ENCODE data around the gene VPREB3. TPM values are rescaled to one million over a fixed set of nuclear protein-coding genes. Genes with fewer than 3 reads are reported as not detected.
A peak's percentile ranks its signal among the peaks of the same experiment; 100 is the strongest.

VPREB3 gene
- polyA plus RNA-seq, 3 donors = 0.88 to 1.0 (median 1.0) TPM

DNA sequence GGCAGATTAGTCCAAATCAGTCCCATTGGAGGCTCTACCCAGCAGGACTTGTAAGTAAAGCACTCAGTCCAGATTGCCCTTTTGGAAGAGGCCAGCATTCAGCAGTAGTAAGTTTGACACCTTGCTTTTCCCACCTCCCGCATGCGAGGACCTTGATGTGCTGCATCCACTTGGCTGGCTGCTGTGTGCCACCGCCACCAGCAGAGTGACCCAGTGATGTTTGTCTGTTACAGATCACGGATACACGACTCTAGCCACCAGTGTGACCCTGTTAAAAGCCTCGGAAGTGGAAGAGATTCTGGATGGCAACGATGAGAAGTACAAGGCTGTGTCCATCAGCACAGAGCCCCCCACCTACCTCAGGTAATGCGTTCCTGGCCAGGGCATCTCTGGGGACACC is 39.1 kb upstream of the VPREB3 start:
- no peaks in the 10 kb centered on the region for H3K27me3 ChIP-seq (ENCODE audit: control insufficient read depth in 2 of 2, insufficient read depth in 2 of 2, low read length in 2 of 2)
- no peak overlapping the region for H3K9ac ChIP-seq (ENCODE audit: insufficient read depth, low read length, poor library complexity, severe bottlenecking)
- H3K79me2 ChIP-seq (ENCODE audit: insufficient read depth, low read length) = peaks cover 40% of the 10 kb centered on the region
- Mint-ChIP-seq H3K4me3 (no peak overlapping the region), H3K4me1 (peaks cover 4% of the 10 kb centered on the region), H3K27ac (peak overlapping the region in 1 of 7 donors; percentile 14), H3K27me3 (ENCODE audit: low read depth in 3 of 3) (no peaks in the 10 kb centered on the region), H3K36me3 (peaks cover 49 to 76% of the 10 kb centered on the region in 2 donors), H3K9me3 (peaks cover 0 to 3% (median 0%) of the 10 kb centered on the region in 7 donors)
- no peak overlapping the region for H3K4me3 ChIP-seq (replicated peaks in 1 of 3; ENCODE audit: low read depth in 2 of 3, low read length in 3 of 3)
- TF ChIP-seq CTCF (IDR thresholded peaks at IDR 0.05) = no peak
- intact Hi-C loops (cut with micrococcal nuclease) = no loop called here
- H3K9me3 ChIP-seq (replicated peaks in 1 of 2; ENCODE audit: control insufficient read depth in 1 of 2, insufficient read depth in 1 of 2, low read length in 2 of 2) = no peaks in the 10 kb centered on the region
- no peak overlapping the region for H3K27ac ChIP-seq (ENCODE audit: low read depth in 1 of 2, low read length in 2 of 2)
- peaks cover 0 to 3% of the 10 kb centered on the region in 2 donors for H3K4me1 ChIP-seq (ENCODE audit: control insufficient read depth in 1 of 2, insufficient read depth in 2 of 2, low read length in 2 of 2)
- no peak overlapping the region for H2AFZ ChIP-seq (ENCODE audit: insufficient read depth, low read depth, low read length, poor library complexity, severe bottlenecking)
- peaks cover 46 to 78% of the 10 kb centered on the region in 2 donors for H3K36me3 ChIP-seq (replicated peaks in 1 of 2; ENCODE audit: control insufficient read depth in 1 of 2, insufficient read depth in 2 of 2, low read length in 2 of 2)
- no peak for DNase-seq
- H4K20me1 ChIP-seq (ENCODE audit: insufficient read depth, low read length) = peaks cover 43% of the 10 kb centered on the region
- 96% methylated on average over 4 of the region's 8 CpGs for WGBS (ENCODE audit: insufficient coverage)
- no peak overlapping the region for H3K4me2 ChIP-seq (replicated peaks; ENCODE audit: extremely low read depth, low read length, poor library complexity, severe bottlenecking)

DNA sequence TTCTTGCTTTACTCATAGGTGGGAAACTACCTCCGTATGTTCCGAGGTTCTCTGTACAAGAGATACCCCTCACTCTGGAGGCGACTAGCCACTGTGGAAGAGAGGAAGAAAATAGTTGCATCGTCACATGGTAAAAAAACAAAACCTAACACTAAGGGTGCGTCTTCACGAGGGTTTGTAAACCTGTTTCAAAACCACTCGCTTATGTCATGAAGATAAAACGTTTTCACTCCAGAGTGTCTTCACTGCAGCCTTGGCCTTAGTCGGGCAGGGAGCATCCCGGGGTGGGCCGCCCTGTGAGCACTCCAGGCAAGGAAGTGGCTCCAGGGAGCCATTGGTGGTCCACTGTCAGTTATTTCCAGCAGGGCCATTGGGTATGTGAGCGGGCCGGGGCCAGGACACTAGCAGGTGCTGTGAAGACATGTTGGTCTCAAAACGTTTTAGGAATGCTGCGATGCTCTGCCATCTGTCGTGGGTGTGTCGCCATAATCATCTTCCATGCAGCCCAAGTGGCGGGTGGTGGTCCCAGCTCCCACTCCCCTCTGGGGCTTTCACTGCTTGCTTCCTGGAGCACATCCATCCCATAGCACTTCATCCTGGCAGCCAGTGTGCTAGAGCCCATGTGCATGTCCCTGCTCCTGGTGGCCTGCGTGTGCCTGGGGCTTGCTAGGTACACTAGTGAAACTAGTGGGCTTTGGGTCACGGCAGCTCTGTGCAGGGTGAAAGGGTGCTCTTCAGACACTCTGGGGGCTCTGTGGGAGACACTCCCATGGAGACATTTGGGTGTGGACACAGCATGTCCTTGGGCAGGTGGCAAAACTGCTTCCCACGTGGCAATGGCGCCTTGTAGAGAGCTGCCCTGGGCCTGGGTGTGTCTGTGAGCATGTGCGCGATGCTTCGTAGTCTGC is 37.8 kb upstream of the VPREB3 start:
- no peak overlapping the region for H3K27ac ChIP-seq (ENCODE audit: low read depth in 1 of 2, low read length in 2 of 2)
- Mint-ChIP-seq H3K27me3 (ENCODE audit: low read depth in 3 of 3) (no peaks in the 10 kb centered on the region), H3K36me3 (peaks cover 43 to 65% of the 10 kb centered on the region in 2 donors), H3K4me3 (no peak overlapping the region), H3K4me1 (peaks cover 12% of the 10 kb centered on the region), H3K27ac (peak overlapping the region in 1 of 7 donors; percentile 33), H3K9me3 (peaks cover 0 to 3% (median 0%) of the 10 kb centered on the region in 7 donors)
- intact Hi-C loops (cut with micrococcal nuclease) = no loop called here
- no peak overlapping the region for H3K4me2 ChIP-seq (replicated peaks; ENCODE audit: extremely low read depth, low read length, poor library complexity, severe bottlenecking)
- H3K9me3 ChIP-seq (replicated peaks in 1 of 2; ENCODE audit: control insufficient read depth in 1 of 2, insufficient read depth in 1 of 2, low read length in 2 of 2) = no peaks in the 10 kb centered on the region
- no peak overlapping the region for H3K9ac ChIP-seq (ENCODE audit: insufficient read depth, low read length, poor library complexity, severe bottlenecking)
- 96% methylated on average over 19 of the region's 25 CpGs for WGBS (ENCODE audit: insufficient coverage)
- no peak overlapping the region for H2AFZ ChIP-seq (ENCODE audit: insufficient read depth, low read depth, low read length, poor library complexity, severe bottlenecking)
- no peak for DNase-seq
- peaks cover 51% of the 10 kb centered on the region for H3K79me2 ChIP-seq (ENCODE audit: insufficient read depth, low read length)
- peaks cover 54% of the 10 kb centered on the region for H4K20me1 ChIP-seq (ENCODE audit: insufficient read depth, low read length)
- no peaks in the 10 kb centered on the region for H3K27me3 ChIP-seq (ENCODE audit: control insufficient read depth in 2 of 2, insufficient read depth in 2 of 2, low read length in 2 of 2)
- peaks cover 8 to 12% of the 10 kb centered on the region in 2 donors for H3K4me1 ChIP-seq (ENCODE audit: control insufficient read depth in 1 of 2, insufficient read depth in 2 of 2, low read length in 2 of 2)
- H3K4me3 ChIP-seq (replicated peaks in 1 of 3; ENCODE audit: low read depth in 2 of 3, low read length in 3 of 3) = no peak overlapping the region
- TF ChIP-seq CTCF (IDR thresholded peaks at IDR 0.05) = no peak
- peaks cover 43 to 69% of the 10 kb centered on the region in 2 donors for H3K36me3 ChIP-seq (replicated peaks in 1 of 2; ENCODE audit: control insufficient read depth in 1 of 2, insufficient read depth in 2 of 2, low read length in 2 of 2)

All from CD14-positive monocyte (primary cell).